Measurements from ENCODE around the gene CACNA1I. TPM values are rescaled to one million over a fixed set of nuclear protein-coding genes. Genes with fewer than 3 reads are reported as not detected.
A peak's percentile ranks its signal among the peaks of the same experiment; 100 is the strongest.

Gene CACNA1I
- total RNA-seq, 3 donors from 2014 or later (not counting 1 experiment from before 2014, with no cell fraction given), result 0.05 to 0.83 (median 0.72) TPM

DNA sequence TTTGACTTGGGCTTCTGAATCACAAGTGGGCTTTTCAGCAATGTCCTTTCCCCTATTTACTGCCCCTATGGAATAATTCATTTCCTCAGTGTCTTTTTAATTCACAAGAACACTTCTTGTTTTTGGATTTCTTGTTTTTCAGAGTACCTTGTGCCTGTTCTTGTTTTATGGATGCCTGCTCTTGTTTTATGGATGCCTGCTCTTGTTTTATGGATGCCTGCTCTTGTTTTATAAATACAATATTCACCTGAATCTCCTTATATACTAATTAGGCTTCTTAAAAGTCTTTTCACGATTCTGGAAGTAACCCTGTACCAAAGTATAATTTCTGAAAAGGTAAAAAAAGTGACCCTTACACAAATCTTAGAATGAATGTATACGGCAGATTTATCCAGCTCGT is 32.8 kb downstream of the CACNA1I start:
- Mint-ChIP-seq H3K27ac (no peak overlapping the region), H3K4me3 (no peak overlapping the region), H3K4me1 (peaks cover 16 to 19% of the 10 kb centered on the region in 2 donors), H3K9me3 (no peaks in the 10 kb centered on the region), H3K36me3 (no peaks in the 10 kb centered on the region), H3K27me3 (ENCODE audit: low read depth in 2 of 2) (peaks cover 11 to 12% of the 10 kb centered on the region in 2 donors)
- WGBS (ENCODE audit: insufficient coverage), result 95% methylated on average over 2 of the region's 3 CpGs
- DNase-seq, result no peak
- Histone ChIP-seq H3K36me3 (ENCODE audit: control insufficient read depth, insufficient read depth, low read length) (no peaks in the 10 kb centered on the region), H3K27me3 (ENCODE audit: control insufficient read depth, insufficient read depth, low read length) (peaks cover 9% of the 10 kb centered on the region), H3K4me3 (ENCODE audit: low read length) (no peak overlapping the region), H3K27ac (ENCODE audit: low read length) (no peak overlapping the region), H3K4me1 (ENCODE audit: control insufficient read depth, insufficient read depth, low read length) (peaks cover 11% of the 10 kb centered on the region), H3K9me3 (ENCODE audit: control insufficient read depth, insufficient read depth, low read length) (no peaks in the 10 kb centered on the region)
- ATAC-seq, result no peak
- TF ChIP-seq, protein P1, sequence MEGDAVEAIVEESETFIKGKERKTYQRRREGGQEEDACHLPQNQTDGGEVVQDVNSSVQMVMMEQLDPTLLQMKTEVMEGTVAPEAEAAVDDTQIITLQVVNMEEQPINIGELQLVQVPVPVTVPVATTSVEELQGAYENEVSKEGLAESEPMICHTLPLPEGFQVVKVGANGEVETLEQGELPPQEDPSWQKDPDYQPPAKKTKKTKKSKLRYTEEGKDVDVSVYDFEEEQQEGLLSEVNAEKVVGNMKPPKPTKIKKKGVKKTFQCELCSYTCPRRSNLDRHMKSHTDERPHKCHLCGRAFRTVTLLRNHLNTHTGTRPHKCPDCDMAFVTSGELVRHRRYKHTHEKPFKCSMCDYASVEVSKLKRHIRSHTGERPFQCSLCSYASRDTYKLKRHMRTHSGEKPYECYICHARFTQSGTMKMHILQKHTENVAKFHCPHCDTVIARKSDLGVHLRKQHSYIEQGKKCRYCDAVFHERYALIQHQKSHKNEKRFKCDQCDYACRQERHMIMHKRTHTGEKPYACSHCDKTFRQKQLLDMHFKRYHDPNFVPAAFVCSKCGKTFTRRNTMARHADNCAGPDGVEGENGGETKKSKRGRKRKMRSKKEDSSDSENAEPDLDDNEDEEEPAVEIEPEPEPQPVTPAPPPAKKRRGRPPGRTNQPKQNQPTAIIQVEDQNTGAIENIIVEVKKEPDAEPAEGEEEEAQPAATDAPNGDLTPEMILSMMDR (IDR thresholded peaks at IDR 0.05), result no peak
- intact Hi-C loops (cut with micrococcal nuclease), result no loop called here

DNA sequence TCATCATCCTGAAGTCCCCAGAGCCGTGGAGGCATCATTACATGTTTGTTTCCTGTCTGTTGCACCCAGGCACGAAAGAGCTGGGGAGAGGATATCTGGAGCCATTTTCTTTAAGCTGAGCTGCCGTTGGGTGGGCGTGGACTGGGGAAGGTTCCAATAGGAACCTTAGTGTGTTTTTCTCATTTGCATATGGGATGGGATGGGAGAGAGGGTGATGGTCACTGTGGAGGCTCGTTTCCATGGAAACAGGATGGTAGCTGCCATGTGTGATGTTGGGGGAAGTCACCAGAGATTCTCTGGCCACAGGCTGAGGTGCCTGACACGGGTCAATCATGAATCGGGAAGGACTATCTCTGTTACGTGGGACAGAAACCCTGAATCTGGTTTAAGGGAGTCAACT is 39.7 kb downstream of the CACNA1I start:
- no peak for DNase-seq
- Mint-ChIP-seq H3K27ac (no peak overlapping the region), H3K9me3 (no peaks in the 10 kb centered on the region), H3K27me3 (ENCODE audit: low read depth in 2 of 2) (peaks cover 12 to 16% of the 10 kb centered on the region in 2 donors), H3K4me3 (no peak overlapping the region), H3K36me3 (no peaks in the 10 kb centered on the region), H3K4me1 (peaks cover 6 to 10% of the 10 kb centered on the region in 2 donors)
- Histone ChIP-seq H3K27me3 (ENCODE audit: control insufficient read depth, insufficient read depth, low read length) (peaks cover 5% of the 10 kb centered on the region), H3K27ac (ENCODE audit: low read length) (no peak overlapping the region), H3K4me3 (ENCODE audit: low read length) (no peak overlapping the region), H3K9me3 (ENCODE audit: control insufficient read depth, insufficient read depth, low read length) (peaks cover 6% of the 10 kb centered on the region), H3K4me1 (ENCODE audit: control insufficient read depth, insufficient read depth, low read length) (no peaks in the 10 kb centered on the region), H3K36me3 (ENCODE audit: control insufficient read depth, insufficient read depth, low read length) (no peaks in the 10 kb centered on the region)
- WGBS (ENCODE audit: insufficient coverage), result 67% methylated on average over 8 of the region's 8 CpGs
- ATAC-seq, result no peak
- intact Hi-C loops (cut with micrococcal nuclease), result no loop called here
- TF ChIP-seq, protein P1 (IDR thresholded peaks at IDR 0.05), result no peak

DNA sequence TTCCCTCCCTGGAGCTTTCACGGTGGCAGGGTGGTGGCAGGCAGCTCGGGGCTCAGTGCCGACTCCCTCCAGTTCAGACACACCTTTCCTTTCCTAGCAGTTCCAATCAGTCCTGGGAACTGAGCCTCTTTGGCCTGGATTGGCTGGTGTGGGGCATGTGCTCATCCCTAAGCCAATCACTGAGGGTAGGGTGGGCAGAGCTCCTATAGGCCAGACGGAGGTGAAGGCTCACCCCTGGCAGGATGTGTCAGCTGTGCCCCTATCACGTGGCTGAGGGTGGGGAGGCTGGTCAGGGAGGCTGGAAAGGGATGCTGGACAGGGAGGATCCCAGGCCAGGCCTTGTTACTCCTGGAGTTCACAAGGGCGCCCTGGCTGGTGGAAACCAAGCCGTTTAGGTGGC is 40.2 kb downstream of the CACNA1I start:
- 78% methylated on average over 7 of the region's 7 CpGs for WGBS (ENCODE audit: insufficient coverage)
- no peak for DNase-seq
- intact Hi-C loops (cut with micrococcal nuclease), result no loop called here
- peaks cover 12 to 16% of the 10 kb centered on the region in 2 donors for H3K27me3 Mint-ChIP-seq (ENCODE audit: low read depth in 2 of 2)
- Histone ChIP-seq H3K27ac (ENCODE audit: low read length) (no peak overlapping the region), H3K27me3 (ENCODE audit: control insufficient read depth, insufficient read depth, low read length) (peaks cover 5% of the 10 kb centered on the region), H3K36me3 (ENCODE audit: control insufficient read depth, insufficient read depth, low read length) (no peaks in the 10 kb centered on the region), H3K9me3 (ENCODE audit: control insufficient read depth, insufficient read depth, low read length) (peaks cover 6% of the 10 kb centered on the region), H3K4me3 (ENCODE audit: low read length) (no peak overlapping the region), H3K4me1 (ENCODE audit: control insufficient read depth, insufficient read depth, low read length) (no peaks in the 10 kb centered on the region)
- H3K4me3 Mint-ChIP-seq, result no peak overlapping the region
- TF ChIP-seq, protein P1 (IDR thresholded peaks at IDR 0.05), result no peak
- H3K4me1 Mint-ChIP-seq, result peaks cover 6 to 10% of the 10 kb centered on the region in 2 donors
- ATAC-seq, result peak in 1 of 3 donors; percentile 13
- no peaks in the 10 kb centered on the region for H3K36me3 Mint-ChIP-seq
- no peak overlapping the region for H3K27ac Mint-ChIP-seq
- no peaks in the 10 kb centered on the region for H3K9me3 Mint-ChIP-seq

DNA sequence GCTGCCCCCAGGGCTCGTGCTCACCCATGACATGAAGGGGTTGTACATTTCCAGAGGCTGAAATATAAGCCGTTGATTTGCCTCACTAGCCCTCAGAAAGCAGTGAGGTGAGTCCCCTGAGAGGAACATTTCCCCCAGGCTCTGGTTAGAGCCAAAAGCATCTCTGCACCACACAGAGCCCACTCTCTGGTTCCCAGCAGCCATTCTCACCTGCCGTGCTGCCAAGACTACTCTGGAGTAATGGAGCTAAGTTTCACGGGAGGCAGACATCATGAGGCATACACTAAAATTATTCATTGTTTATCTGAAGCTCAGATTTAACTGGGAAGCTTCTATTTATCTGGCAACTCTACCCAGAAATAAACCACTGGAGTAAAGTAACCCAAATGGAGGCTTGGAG is 40.8 kb downstream of the CACNA1I start:
- 88% methylated on average over 4 of the region's 4 CpGs for WGBS (ENCODE audit: insufficient coverage)
- Mint-ChIP-seq H3K27me3 (ENCODE audit: low read depth in 2 of 2) (peaks cover 16 to 18% of the 10 kb centered on the region in 2 donors), H3K4me1 (peaks cover 6 to 10% of the 10 kb centered on the region in 2 donors)

More for the DNA sequence above, 40.8 kb downstream of the CACNA1I start:
- no peaks in the 10 kb centered on the region for H3K36me3 Mint-ChIP-seq
- no peaks in the 10 kb centered on the region for H3K9me3 Mint-ChIP-seq
- peaks cover 5% of the 10 kb centered on the region for H3K27me3 ChIP-seq (ENCODE audit: control insufficient read depth, insufficient read depth, low read length)
- H3K4me1 ChIP-seq (ENCODE audit: control insufficient read depth, insufficient read depth, low read length), result no peaks in the 10 kb centered on the region
- no peak overlapping the region for H3K27ac Mint-ChIP-seq
- no peak overlapping the region for H3K4me3 Mint-ChIP-seq
- intact Hi-C loops (cut with micrococcal nuclease), result no loop called here
- DNase-seq, result no peak
- H3K36me3 ChIP-seq (ENCODE audit: control insufficient read depth, insufficient read depth, low read length), result no peaks in the 10 kb centered on the region
- no peak overlapping the region for H3K27ac ChIP-seq (ENCODE audit: low read length)
- TF ChIP-seq, protein P1 (IDR thresholded peaks at IDR 0.05), result no peak
- peaks cover 6% of the 10 kb centered on the region for H3K9me3 ChIP-seq (ENCODE audit: control insufficient read depth, insufficient read depth, low read length)
- no peak overlapping the region for H3K4me3 ChIP-seq (ENCODE audit: low read length)
- ATAC-seq, result no peak

All from natural killer cell (primary cell).